ENCODE results near the gene DNAJC1.

- TF ChIP-seq CTCF (IDR thresholded peaks at IDR 0.05) (no peak), POLR2A (IDR thresholded peaks at IDR 0.05) (no peak), POLR2AphosphoS5 (IDR thresholded peaks at IDR 0.05; ENCODE audit: insufficient read depth in 1 of 2, low read depth in 1 of 2) (no peak)
Observed at GRCh38 chr10:21726601-21727225, 276.8 kb downstream of the DNAJC1 start.

Measured in vagina (tissue), 2 donors.